Renal cortical epithelial cell (primary cell): ENCODE results near the gene SH2D7. TPM values are rescaled to one million over a fixed set of nuclear protein-coding genes. Genes with fewer than 3 reads are reported as not detected.

ENCODE experiments used
- DNase-seq: peaks from one replicate; pipeline ENCODE4 v3.0.0-alpha.2; 2011; ENCODE audit warnings: low read depth
- total RNA-seq: library from RNA; depleted of rRNA; stranded (reverse); fragments of >200 nt; gene quantifications from 2 replicates; pipeline ENCODE4 v1.2.3, GENCODE V29; 2014

Gene SH2D7
- total RNA-seq, 1 donor from 2014 or later, result not detected

DNA sequence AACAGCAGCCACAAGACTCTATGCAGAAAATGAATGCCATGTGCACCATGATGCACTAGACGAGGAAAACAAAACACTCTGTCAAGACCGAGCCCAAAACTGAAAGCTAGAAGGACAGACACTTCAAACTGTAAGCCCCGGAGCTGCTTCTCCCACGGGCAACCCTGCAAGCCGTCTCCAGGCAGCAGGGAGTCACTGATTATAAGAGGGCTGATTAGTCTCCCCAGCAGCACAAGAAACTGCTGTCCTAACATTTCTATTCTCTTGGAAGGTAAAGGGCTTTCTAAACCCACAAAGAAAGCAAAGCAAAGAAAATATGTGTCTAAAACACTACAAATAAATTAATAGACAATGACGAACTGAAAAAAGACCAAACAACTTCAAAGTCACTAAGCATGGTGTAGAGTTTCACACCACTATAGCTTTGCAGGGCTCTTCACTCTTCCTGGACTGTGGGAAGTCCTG lies 30.4 kb upstream of the SH2D7 start:
- DNase-seq, result no peak

DNA sequence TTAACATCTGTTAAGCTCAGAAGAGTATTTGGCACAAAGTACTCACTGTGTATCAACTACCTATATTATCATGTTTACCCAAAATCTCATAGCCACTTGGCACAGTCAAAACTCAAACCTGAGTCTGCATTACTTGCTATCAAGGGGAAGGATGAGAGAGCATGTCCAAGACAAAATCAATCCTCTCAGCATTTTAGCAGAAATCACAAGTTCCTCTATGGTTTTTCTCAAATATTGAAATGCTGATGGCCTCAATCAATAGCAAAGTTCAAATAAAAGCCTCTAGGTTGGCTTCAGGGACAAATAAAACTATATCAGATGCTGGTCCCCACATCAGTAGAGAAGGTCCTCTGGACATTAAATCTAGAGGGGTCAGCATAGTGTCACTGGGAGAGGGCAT lies 29.1 kb upstream of the SH2D7 start:
- DNase-seq, result no peak

DNA sequence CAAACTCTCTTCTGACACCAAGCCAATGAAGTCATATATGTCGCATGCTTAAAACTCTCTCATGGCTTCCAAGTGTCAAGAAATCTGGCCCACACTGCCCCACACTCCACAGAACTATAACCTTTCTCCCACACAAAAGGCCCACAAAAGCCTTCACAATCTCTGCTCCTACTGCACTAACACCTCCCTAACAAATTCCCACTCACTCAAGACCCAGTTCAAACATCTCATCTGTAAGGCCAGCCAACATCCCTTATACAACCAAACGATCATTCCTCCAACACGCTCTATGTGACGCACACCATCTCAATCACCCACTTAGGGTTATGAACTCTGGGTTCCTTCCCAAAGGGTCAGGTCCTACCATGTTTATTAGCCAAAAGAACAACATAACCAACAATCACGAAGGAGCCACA lies 28.4 kb upstream of the SH2D7 start:
- DNase-seq, result no peak

DNA sequence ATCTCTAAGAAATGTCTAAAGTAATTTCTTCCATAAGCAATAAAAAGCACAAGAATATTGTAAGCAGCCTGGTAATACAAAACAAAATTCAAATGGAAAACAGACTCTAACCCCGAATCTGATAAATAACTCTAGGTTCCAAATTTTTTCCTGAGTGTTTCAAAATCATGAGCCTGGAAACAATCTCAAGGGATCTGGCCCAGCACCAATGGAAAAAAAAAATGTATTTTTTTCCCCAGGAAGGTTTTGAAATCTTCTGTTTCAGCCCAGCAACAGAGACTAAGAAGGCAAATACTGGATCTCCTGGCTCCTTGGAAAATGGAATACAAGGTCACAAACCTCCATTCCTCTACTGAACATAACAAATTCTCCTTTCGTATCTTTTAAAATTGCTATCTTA lies 27.8 kb upstream of the SH2D7 start:
- DNase-seq, result no peak

DNA sequence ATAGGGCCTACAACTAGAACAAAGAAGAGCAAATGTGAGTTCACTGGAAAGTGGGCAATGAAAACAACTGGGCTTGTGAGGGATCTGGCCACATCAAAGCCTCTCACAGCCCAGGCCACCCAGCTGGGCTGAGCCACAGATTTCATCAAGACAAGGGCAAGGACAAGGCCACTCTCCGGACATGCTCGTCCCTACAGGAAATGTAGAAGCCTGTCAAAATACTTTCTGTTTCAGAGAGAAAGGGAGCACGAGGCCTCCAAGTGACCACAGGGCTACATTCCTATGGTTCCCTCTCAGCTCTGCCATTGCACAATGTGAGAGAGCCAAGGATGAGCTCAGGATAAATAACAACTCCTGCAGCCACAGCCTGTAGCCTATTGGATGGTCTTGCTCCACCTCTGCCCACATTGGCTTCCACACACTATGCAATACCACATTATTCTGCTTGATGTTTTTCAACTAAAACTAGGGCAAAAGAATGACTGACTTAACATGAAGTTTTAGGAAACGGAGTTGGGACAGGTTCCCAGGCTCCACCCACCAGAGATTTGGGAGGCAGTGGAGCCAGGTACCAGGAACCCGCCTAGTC lies 27.0 kb upstream of the SH2D7 start:
- peak; percentile 98 for DNase-seq

DNA sequence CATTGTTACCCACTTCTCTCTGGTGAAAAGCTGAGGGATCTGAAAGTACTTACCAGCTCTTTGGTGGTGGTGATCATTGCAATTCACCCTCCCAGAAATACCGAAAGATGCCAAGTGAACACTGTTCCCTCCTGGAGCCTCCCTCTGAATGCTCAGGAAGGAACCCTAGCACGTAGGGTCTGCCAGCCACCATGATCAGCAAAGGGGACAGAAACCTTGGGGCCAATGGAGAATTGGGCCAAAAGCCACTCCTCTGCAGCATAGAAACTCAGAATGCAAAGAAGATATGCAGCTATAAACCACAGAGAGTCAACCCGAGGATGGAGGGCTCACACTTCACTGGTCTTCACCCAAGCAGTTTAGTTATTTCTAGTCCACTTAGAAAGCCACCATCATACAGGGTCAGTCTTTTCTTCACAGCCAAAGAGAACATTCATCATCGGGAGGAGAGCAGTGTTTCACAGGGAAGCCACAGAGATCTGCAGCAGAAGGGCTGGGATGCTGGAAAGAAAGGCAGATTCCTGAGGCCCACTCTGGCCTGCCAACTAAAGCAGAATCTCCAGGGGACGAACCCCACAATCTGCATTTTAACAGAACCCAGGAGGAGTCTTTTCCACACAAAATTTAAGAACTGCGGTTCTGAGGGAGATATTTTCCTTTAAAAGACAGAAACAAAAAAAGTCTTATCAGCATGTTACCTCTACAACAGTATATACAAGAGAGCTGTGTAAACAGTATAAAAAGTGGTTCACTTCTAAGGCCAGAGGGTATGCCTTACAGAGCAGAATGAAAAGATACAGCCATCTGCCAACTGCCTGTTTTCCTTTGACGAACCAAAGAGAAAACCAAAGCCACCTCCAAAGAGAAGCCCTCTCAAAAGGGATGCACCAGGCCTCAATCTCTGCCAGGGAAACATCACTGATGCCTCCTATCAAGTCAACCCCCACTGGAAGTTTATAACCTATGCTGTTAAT lies 26.1 kb upstream of the SH2D7 start:
- DNase-seq, result peak; percentile 70

DNA sequence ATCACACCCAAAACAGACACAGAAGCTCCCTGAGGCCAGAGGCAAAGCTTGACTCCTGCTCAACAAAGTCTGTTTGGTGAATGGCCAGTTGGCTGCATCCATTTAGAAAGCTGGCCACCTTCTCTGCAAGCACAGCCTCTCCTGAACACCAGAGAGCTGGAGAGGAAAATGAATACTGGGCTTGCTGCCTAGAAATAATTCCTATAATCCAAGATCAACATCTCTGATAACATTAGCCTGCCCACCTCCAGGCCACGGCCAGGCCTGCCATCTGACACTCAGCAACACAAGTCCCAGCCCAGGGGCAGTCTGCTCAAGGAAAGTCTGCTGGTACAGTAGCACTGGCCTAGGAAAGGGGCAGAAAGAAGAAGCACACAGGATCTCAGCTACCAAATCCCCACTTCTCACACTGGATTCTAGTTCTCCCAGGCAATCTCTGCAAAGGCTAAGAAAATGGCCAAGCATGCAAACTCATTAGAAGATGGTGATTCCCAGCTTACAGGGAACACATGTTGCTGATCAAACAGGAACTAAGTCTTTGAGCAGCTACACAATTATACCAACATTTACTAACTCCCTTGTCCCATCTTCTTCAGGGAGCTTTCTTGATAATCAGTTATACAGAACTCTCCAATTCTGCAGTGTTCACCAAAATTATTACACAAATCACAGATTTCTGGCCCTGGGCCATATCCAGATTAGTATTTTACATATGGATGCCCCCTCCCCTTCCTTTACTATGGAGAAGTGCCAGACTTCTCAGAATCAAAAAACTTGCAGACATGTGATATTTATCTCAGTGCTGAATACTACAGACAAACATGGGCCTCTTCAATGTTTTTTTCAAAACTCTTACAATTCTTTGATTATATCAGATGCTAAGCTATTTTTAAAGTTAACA lies 24.8 kb upstream of the SH2D7 start:
- no peak for DNase-seq

DNA sequence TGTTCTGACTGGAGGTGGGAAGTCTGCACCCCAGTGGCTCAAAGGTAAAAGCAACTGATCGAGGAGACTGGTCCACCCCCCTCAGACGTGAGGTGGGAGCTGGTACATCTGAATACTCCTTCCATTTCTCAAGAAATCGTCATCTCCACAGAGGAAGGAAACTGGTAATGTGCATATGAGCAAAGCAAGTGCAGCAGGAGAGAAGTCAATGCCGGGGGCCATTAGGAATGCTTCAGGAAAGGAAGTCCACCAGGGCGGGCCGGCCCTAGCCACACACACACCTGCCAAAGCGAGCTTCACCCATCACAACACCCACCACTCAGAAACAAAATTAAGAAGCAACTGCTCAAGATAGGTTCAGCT lies 23.3 kb upstream of the SH2D7 start:
- no peak for DNase-seq

DNA sequence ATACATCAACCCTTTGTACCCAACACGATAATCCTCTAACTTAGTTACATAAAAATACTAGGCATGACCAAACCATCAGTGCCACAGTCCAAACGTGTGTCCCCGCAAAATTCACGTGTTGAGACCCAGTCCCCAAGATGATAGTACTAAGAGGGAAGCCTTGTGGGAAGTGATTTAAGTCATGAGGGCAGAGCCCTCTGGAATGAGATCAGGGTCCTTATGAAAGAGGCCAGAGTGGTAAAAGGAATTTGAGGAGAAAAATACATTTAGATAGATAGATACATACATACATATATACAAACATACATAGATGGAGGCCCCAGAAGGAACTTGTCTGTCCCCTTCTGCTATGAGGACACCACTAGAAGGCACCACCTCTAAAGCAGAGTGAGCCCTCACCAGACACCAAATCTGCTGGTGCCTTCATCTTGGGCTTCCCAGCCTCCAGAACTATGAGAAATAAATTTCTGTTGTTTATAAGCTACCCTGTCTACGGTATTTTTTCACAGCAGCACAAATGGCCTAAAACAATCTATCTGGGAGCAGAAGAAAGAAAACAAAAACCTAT lies 22.8 kb upstream of the SH2D7 start:
- no peak for DNase-seq

DNA sequence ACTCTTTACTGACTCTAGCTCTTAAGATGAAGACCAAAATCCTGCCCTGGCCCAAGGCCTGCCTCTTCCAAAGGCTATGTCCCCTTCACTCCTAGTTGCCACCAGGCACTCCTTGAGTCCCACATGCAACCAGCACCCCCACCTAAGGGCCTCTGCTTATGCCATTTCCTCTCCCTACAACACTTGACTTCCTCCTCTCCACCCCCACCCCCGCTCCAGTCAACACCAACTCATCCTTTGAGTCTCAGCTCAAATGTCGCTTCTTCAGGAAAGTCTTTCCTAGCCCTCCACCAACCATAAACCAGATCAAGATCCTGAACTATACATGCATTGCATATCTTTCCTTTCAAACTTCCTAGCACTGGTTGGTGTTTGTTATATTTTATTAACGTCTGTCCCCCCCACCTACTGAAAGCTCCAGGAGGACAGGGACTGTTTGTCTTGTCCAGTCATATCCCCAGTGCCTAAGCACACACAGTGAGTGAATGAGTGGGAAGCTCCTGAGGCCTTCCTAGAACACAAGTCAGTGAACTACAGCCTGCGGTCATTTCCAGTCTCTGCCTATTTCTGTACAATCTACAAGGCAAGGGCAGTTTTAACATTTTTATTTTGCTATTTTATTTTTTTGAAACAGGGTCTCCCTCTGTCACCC lies 22.2 kb upstream of the SH2D7 start:
- no peak for DNase-seq

DNA sequence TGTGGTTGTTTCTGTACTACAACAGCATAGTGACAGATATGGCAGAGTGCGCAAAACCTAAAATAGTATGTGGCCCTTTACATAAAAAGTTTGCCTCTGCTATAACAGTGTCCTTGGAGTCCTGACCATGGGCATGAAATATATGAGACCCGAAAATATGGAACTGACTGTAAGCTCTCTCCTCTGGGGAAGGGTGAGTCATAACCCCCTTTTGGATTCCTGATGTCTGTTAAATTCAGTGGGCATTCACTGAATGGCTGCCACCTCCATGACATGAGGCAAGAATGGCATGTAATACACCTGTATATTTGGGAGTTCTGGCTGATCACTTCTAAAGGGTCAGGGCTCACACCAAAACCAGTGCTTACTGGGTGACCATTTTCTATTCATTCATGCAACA lies 21.0 kb upstream of the SH2D7 start:
- no peak for DNase-seq

DNA sequence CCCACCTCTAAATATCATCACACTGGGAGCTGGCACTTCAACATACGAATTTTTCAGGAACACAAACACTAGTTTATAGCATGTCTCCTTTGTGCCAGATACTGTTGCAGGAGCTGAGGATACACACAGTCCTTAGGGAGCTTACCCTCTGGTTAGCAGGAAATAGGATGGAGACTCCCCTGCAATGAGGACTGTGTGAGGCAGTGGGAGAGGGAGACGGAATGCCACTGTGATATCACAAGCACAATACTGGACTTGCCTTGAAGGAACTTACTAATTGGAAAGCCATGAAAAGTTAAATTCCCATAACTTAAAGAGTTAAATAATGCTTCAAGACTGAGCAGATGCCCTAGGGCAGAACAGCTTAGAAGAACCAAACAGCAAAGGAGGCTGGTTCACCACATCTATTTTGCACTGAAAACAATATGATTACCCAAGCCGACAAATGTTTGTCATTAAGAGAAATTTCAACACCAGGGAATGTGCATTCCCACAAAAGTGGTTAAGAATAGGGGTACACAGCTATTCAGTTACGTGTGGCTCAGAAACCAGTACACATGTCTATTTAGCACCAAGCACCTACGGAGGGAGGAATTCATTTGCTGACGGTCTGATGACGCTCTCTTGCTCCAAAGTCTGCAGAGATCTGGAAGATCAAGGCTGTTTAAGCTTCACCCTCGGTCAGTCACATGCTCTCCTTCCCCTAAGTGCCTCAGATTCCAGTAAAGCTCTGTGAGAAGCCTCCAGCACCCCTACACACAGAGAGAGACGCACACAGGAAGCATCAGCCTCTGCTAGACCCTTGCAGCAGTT lies 20.1 kb upstream of the SH2D7 start:
- DNase-seq, result peak; percentile 85

DNA sequence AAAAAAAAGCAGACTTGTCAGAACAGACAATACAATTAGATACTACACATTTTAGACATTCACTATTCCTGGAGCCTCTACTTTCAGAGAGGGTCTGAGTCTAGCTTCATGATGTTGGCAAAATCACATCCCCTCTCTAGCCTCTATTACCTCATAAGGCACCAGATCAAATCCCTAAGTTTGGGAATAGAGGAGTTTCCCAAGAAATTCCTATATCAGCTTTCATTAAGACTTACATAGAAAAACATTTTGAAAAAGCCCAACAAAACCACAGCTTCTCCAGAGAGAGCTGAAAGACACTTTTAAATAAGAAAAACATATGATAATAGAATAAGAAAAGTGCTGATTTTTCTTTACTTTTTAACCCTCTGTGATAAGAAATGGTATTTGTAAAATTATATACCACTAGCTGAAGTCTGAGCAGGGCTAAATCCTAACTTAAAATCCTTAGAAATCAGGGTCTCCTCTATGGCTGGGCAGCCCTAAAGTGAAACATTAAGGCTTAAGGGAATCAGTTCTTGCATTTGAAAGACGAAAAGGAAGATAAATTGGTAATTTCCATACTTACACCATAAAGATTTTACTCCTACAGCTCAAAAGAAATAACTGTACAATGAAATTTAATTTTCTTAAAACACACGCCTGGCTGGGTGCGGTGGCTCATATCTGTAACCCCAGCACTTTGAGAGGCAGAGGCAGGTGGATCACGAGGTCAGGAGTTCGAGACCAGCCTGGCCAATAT lies 19.1 kb upstream of the SH2D7 start:
- DNase-seq, result no peak

DNA sequence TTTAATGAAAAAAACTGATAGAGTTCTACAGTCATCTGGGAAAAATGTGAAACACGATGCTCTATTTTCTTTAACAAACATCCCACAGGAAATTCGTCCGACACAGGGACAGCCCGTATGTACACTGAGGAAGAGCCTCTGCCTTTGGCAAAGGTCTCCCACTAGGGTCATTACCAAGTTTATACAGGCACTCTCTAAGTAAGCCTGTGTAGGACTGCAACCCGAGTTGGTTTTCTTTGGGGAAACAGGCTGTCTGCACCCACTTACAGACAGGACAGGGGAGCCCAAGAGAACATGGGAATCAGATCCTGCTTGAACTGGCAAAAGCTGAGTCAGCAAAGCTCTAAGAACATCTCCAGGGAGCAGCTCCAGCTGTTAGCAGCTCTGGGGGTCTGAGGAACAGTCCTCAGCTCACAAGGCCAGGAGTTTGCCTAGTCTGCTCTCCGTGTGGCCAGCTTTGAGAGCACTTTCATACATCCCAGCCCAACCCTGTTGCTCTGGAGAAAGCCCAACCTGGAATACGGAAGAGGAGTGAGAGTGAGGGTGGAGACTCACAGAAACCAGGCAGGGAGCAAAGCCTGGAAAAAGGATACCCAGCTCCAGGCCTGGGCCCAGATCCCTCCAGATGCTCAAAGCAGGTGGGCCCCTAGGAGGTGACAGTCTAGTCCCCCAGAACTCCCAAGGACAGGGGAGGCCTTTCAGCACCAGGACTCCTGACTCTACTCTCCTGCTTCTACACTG lies 16.7 kb upstream of the SH2D7 start:
- DNase-seq, result peak; percentile 78

DNA sequence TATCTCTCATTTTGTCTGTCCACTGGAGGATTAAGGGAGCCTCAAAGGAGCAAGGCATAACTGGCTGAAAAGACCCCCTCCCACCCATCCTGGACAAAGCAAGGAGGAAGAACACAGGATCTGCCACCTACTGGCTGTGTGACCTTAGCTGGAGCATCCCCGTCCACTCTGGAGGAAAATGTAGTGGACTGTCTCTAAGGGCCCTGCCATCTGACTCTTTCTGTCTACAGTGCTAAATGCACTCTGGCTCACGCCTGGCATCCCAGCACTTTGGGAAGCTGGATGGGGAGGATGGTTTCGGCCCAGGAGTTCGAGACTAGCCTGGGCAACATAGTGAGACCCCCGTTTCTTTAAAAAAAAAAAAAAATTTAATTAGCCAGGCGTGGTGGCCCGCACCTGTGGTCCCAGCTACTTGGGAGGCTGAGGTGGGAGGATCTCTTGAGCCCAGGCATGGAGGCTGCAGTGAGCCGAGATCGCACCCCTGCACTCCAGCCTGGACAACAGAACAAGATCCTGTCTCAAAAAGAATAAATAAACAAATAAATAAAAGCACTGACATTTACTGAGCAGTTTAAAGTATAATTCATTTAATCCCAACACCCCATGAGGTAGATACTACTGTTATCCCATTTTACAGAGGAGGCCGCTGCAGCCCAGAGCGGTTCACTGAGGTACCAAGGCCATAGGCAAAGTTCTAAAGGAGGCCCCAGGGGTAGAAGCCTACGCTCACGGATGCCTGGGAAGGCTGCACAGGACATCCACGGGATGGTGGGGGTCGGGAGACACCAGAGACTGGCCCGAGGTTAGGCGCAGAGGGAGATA lies 15.9 kb upstream of the SH2D7 start:
- no peak for DNase-seq

DNA sequence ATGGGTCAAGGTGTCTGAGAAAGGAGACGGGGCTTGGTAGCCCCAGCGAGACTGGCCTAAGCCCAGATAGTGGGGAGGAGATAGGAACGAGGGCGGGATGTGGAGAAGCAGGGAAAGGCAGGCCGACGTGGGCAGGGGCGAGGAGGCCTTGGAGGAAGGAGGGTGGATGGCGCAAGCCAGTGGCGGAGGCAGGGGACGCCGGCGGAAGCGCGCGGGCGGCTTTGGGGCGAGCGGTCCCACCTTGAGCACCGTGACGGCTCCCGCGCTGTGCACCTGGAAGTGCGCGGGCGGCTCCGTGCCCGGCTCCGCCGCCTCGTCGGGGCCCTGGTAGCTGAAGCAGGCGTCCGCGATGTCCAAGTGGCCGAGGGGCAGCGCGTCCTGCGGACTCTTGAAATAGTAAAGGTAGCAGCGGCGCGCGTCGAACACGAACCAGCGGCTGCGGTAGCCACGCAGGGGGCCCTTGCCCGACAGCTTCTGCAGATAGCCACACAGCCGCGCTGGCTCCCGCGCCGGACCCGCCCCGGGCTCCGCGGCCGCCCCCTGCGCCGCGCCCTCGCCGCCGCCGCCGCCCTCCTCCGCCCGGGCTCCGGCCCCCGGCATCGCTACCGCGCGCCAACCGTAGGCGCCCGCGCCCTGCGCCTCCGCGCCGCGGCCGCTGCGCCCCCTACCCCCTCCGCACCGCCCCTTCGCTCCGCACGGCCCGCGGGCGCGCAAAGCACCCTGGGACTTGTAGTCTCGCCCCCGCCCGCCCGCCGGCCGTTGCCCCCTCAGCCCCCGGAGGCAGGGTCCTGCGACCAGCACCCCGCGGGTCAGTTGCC lies 15.1 kb upstream of the SH2D7 start, which contains the start of gene TBC1D2B:
TSS of gene TBC1D2B (minus strand) at position 659 of the 818 bp plus-strand sequence. CDS start at position 600, 59 bp downstream.
- DNase-seq, result no peak

DNA sequence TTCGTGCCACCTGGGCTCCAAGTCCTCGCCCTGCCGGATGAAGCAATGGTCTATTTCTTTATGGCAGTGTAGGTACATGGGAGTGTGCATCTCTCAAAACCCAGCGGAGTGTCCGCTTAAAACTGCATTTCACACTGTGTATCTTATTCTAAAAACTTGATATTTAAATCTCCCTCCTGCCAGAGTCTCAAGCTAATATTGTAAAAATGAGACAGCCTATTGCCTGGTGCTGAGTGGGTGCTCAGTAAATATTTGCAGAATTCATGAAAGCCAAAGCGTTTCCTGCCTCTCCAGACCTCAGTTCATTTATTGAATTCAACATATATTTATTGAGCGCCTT lies 14.5 kb upstream of the SH2D7 start:
- DNase-seq, result no peak
